T-helper 17 cell (primary cell): ENCODE measurements around the gene PFDN6. TPM values are rescaled to one million over a fixed set of nuclear protein-coding genes. Genes with fewer than 3 reads are reported as not detected.
"Not testable (repeated sequence)": the region's sequence is repeated elsewhere in the genome, so short reads cannot be mapped to it uniquely, and the experiment has no call there.

ENCODE experiments used
- ATAC-seq: fragments of 150-1000 bp; cut with Tn5 transposase; 2 replicates; pipeline ENCODE4 v1.10.0; 2021; ENCODE audit warnings: mild to moderate bottlenecking, moderate library complexity
- DNase-seq, 3 donors: peaks; one replicate each; pipeline versions ENCODE4 v3.0.0 to v3.0.0-alpha.2; 2020 to 2021
- H3K9me3 ChIP-seq: one replicate; pipeline ENCODE4 v1.7.0; 2013; ENCODE audit warnings: low read length, mild to moderate bottlenecking; ENCODE audit not compliant: control insufficient read depth, poor library complexity, severe bottlenecking
- H3K27ac Mint-ChIP-seq: one replicate; pipeline ENCODE4 v1.8.0; 2022; ENCODE audit warnings: mild to moderate bottlenecking, moderate library complexity, mixed read lengths
- H3K27me3 Mint-ChIP-seq: one replicate; pipeline ENCODE4 v1.8.0; 2022; ENCODE audit warnings: mixed read lengths
- H3K36me3 Mint-ChIP-seq: one replicate; pipeline ENCODE4 v1.8.0; 2022; ENCODE audit warnings: low read depth, mixed read lengths
- H3K4me1 Mint-ChIP-seq: one replicate; pipeline ENCODE4 v1.8.0; 2022; ENCODE audit warnings: mild to moderate bottlenecking, mixed read lengths
- H3K4me3 Mint-ChIP-seq: one replicate; pipeline ENCODE4 v1.8.0; 2022; ENCODE audit warnings: mild to moderate bottlenecking, moderate library complexity, mixed read lengths
- total RNA-seq, 4 donors: library from RNA in 2 of 4; stranded (reverse) in 2 of 4; gene quantifications; one replicate each; pipeline ENCODE4 v1.2.3 and lab custom pipeline; 2022 to 2026

The PFDN6 gene
- total RNA-seq, 2 donors from 2014 or later: 16.5 to 25.7 TPM

GRCh38 chr6:33262490-33262889 is 26.9 kb upstream of the PFDN6 start:
- H3K27me3 Mint-ChIP-seq, DNase-seq, ATAC-seq, H3K36me3 Mint-ChIP-seq, H3K27ac Mint-ChIP-seq, H3K9me3 ChIP-seq, H3K4me1 Mint-ChIP-seq, H3K4me3 Mint-ChIP-seq: not testable (repeated sequence)

GRCh38 chr6:33264015-33264414 is 25.4 kb upstream of the PFDN6 start:
- H3K27ac Mint-ChIP-seq: no peak overlapping the region
- no peaks in the 10 kb centered on the region for H3K36me3 Mint-ChIP-seq
- ATAC-seq: no peak
- H3K27me3 Mint-ChIP-seq: no peaks in the 10 kb centered on the region
- no peaks in the 10 kb centered on the region for H3K9me3 ChIP-seq
- peaks cover 3% of the 10 kb centered on the region for H3K4me1 Mint-ChIP-seq
- no peak overlapping the region for H3K4me3 Mint-ChIP-seq
- DNase-seq: no peak

GRCh38 chr6:33271117-33271467 is 18.3 kb upstream of the PFDN6 start:
- Mint-ChIP-seq H3K27me3 (no peaks in the 10 kb centered on the region), H3K36me3 (peaks cover 4% of the 10 kb centered on the region), H3K4me1 (peaks cover 40% of the 10 kb centered on the region), H3K27ac (peak overlapping the region; percentile 99), H3K4me3 (peak overlapping the region; percentile 96)
- ATAC-seq (peak; percentile 54), DNase-seq (no peak)
- no peaks in the 10 kb centered on the region for H3K9me3 ChIP-seq

GRCh38 chr6:33271468-33272274 is 17.7 kb upstream of the PFDN6 start, which contains the start of the genes RPS18 and VPS52:
Gene RPS18, plus strand, starts transcription at chr6:33272075. Its CDS starts 45 bp downstream, at chr6:33272120.
Gene VPS52, minus strand, starts transcription at chr6:33271876. Its CDS starts 201 bp downstream, at chr6:33271675.
- no peaks in the 10 kb centered on the region for H3K9me3 ChIP-seq
- H3K4me1 Mint-ChIP-seq: peaks cover 42% of the 10 kb centered on the region
- ATAC-seq (peak; percentile 84), DNase-seq (peak; percentile 72 to 84 (median 79))
- no peaks in the 10 kb centered on the region for H3K27me3 Mint-ChIP-seq
- H3K36me3 Mint-ChIP-seq: peaks cover 4% of the 10 kb centered on the region
- peak within 1 kb of the TSS; percentile 96 for H3K4me3 Mint-ChIP-seq
- peak within 1 kb of the TSS; percentile 99 for H3K27ac Mint-ChIP-seq

GRCh38 chr6:33272275-33273128 is 16.9 kb upstream of the PFDN6 start:
- ATAC-seq (peak; percentile 0), DNase-seq (no peak)
- Mint-ChIP-seq H3K36me3 (peaks cover 4% of the 10 kb centered on the region), H3K4me3 (peak overlapping the region; percentile 96), H3K4me1 (peaks cover 47% of the 10 kb centered on the region), H3K27ac (peak overlapping the region; percentile 99), H3K27me3 (no peaks in the 10 kb centered on the region)
- H3K9me3 ChIP-seq: no peaks in the 10 kb centered on the region

- ATAC-seq: no peak
- H3K9me3 ChIP-seq: no peaks in the 10 kb centered on the region
- no peak for DNase-seq
- peaks cover 4% of the 10 kb centered on the region for H3K36me3 Mint-ChIP-seq
- H3K4me1 Mint-ChIP-seq: peaks cover 55% of the 10 kb centered on the region
- H3K4me3 Mint-ChIP-seq: peak overlapping the region; percentile 96
- no peaks in the 10 kb centered on the region for H3K27me3 Mint-ChIP-seq
- peak overlapping the region; percentile 99 for H3K27ac Mint-ChIP-seq
Measured at GRCh38 chr6:33273129-33273923, 16.1 kb upstream of the PFDN6 start.

- Mint-ChIP-seq H3K4me3 (peak overlapping the region; percentile 91), H3K27me3 (no peaks in the 10 kb centered on the region), H3K4me1 (peaks cover 60% of the 10 kb centered on the region), H3K27ac (peak overlapping the region; percentile 99), H3K36me3 (peaks cover 4% of the 10 kb centered on the region)
- no peaks in the 10 kb centered on the region for H3K9me3 ChIP-seq
- DNase-seq: no peak
- ATAC-seq: no peak
Measured at GRCh38 chr6:33273924-33274902, 15.2 kb upstream of the PFDN6 start.

GRCh38 chr6:33275795-33276580 is 13.4 kb upstream of the PFDN6 start:
- peaks cover 59% of the 10 kb centered on the region for H3K4me1 Mint-ChIP-seq
- ATAC-seq, DNase-seq, H3K9me3 ChIP-seq, H3K27me3 Mint-ChIP-seq, H3K36me3 Mint-ChIP-seq: not testable (repeated sequence)
- peak overlapping the region; percentile 91 for H3K4me3 Mint-ChIP-seq
- peak overlapping the region; percentile 99 for H3K27ac Mint-ChIP-seq

- H3K4me1 Mint-ChIP-seq: peaks cover 62% of the 10 kb centered on the region
- H3K27me3 Mint-ChIP-seq: no peaks in the 10 kb centered on the region
- H3K36me3 Mint-ChIP-seq: peaks cover 4% of the 10 kb centered on the region
Measured at GRCh38 chr6:33276581-33276863, 12.9 kb upstream of the PFDN6 start.

GRCh38 chr6:33276864-33277662 is 12.3 kb upstream of the PFDN6 start, which contains the start of gene B3GALT4:
Gene B3GALT4, plus strand, starts transcription at chr6:33277123. Its CDS starts 297 bp downstream, at chr6:33277420.
- ATAC-seq: peak; percentile 76
- Mint-ChIP-seq H3K4me3 (peak within 1 kb of the TSS; percentile 91), H3K27me3 (no peaks in the 10 kb centered on the region), H3K4me1 (peaks cover 61% of the 10 kb centered on the region), H3K36me3 (peaks cover 4% of the 10 kb centered on the region), H3K27ac (peak within 1 kb of the TSS; percentile 99)
- peak; percentile 49 to 68 (median 65) for DNase-seq
- no peaks in the 10 kb centered on the region for H3K9me3 ChIP-seq

More at GRCh38 chr6:33276581-33276863, 12.9 kb upstream of the PFDN6 start:
- ATAC-seq: no peak
- H3K27ac Mint-ChIP-seq: peak overlapping the region; percentile 99
- peak overlapping the region; percentile 91 for H3K4me3 Mint-ChIP-seq
- H3K9me3 ChIP-seq: no peaks in the 10 kb centered on the region
- DNase-seq: no peak
